SJCRH30 (cell line): ENCODE results near the gene GFPT1. TPM values are rescaled to one million over a fixed set of nuclear protein-coding genes. Genes with fewer than 3 reads are reported as not detected.

Experiments
- DNase-seq, 2 experiments: peaks; one replicate each; pipeline ENCODE4 v3.0.0-alpha.2; 2015 to 2020
- H3K27ac ChIP-seq: fragments of 250-450 bp; sonication (Bioruptor Pico); 2 replicates; pipeline ENCODE4 v1.5.1; 2020; ENCODE audit warnings: mild to moderate bottlenecking, moderate library complexity
- H3K27me3 ChIP-seq: fragments of 250-450 bp; sonication (Bioruptor Pico); 2 replicates; pipeline ENCODE4 v1.5.1; 2020; ENCODE audit warnings: mild to moderate bottlenecking, moderate library complexity
- H3K36me3 ChIP-seq: fragments of 250-450 bp; sonication (Bioruptor Pico); 2 replicates; pipeline ENCODE4 v1.5.1; 2020; ENCODE audit warnings: mild to moderate bottlenecking, moderate library complexity
- H3K4me1 ChIP-seq: fragments of 250-450 bp; sonication (Bioruptor Pico); 2 replicates; pipeline ENCODE4 v1.5.1; 2020; ENCODE audit warnings: mild to moderate bottlenecking, moderate library complexity
- H3K4me3 ChIP-seq: fragments of 250-450 bp; sonication (Bioruptor Pico); 2 replicates; pipeline ENCODE4 v1.5.1; 2020; ENCODE audit warnings: mild to moderate bottlenecking, moderate library complexity
- H3K9me3 ChIP-seq: fragments of 250-450 bp; sonication (Bioruptor Pico); replicated peaks from 2 replicates; pipeline ENCODE4 v1.5.1; 2020; ENCODE audit warnings: mild to moderate bottlenecking, moderate library complexity
- total RNA-seq: library from RNA; depleted of rRNA; stranded (reverse); fragments of >200 nt; shearing (Covaris generic); gene quantifications from 2 replicates; pipeline ENCODE4 v1.2.3, GENCODE V29; 2014

GFPT1 gene
- total RNA-seq, 1 experiment from 2014 or later = 59.9 TPM

DNA sequence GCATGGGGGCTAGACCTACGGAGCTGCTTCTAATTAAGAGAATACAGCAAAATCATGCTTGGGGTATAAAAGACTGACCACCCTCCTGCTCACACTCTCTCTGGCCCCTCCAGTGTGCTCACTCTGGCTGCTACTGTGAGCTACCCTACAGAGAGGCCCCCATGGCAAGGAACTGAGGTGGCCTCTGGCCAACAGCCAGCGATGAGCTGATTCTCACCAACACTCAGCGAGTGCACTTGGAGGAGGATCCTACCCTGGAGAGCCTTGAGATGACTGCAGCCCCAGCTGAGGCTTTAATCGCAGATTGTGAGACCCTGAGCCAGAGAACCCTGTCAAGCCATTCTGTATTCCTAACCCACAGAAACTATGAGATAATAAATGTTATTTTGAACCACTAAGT, 88.2 kb downstream of the GFPT1 start:
- H3K36me3 ChIP-seq = no peaks in the 10 kb centered on the region
- peaks cover 27% of the 10 kb centered on the region for H3K4me1 ChIP-seq
- peak; percentile 46 to 53 for DNase-seq
- peaks cover under 1% of the 10 kb centered on the region; the same call in 1 of the 2 replicates for H3K9me3 ChIP-seq
- no peaks in the 10 kb centered on the region for H3K27me3 ChIP-seq
- H3K27ac ChIP-seq = no peak overlapping the region
- no peak overlapping the region for H3K4me3 ChIP-seq

DNA sequence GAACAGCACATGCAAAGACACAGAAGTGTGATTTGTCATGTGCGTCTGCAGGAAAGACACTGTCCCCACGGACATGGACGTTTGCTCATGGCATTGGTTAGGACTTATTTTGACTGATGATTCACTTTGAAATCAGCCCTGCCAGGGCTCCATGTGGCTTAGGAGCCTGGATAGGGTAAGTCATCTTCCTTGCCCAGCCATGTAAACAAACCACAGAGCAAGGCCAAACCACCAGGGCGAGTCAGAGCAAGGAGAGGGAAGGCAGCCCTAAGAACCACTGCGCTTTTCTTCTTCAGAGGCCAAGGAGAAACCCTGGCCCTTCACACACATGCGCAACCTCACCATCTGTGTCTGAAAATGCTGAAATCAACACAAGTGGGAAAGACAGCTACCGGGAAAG, 88.8 kb downstream of the GFPT1 start:
- Histone ChIP-seq H3K36me3 (no peaks in the 10 kb centered on the region), H3K9me3 (no peaks in the 10 kb centered on the region; the same call in 1 of the 2 replicates), H3K4me1 (peaks cover 27% of the 10 kb centered on the region), H3K4me3 (no peak overlapping the region), H3K27ac (no peak overlapping the region), H3K27me3 (no peaks in the 10 kb centered on the region)
- peak; percentile 52 to 54 for DNase-seq

DNA sequence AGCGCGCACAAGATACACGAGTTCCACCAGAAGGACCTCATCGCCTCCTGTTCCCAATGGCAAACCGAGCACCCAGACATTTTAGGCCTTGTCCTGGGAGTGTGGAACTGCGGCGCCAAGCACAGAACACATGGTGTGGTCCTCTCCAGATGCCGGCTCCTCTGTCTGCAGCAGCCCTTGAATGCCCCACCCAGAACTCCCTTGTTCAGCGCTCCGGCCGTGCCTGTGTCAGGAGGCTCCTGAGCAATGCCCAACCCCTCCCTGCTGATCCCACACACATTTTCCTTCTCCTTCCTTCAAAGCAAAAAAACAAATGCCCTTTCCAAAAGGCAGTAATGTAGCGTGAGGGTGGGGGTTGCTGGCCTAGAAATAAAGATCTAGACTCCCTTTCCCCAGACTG, 89.8 kb downstream of the GFPT1 start:
- no peaks in the 10 kb centered on the region for H3K36me3 ChIP-seq
- H3K4me1 ChIP-seq = peaks cover 27% of the 10 kb centered on the region
- H3K9me3 ChIP-seq = no peaks in the 10 kb centered on the region
- no peak overlapping the region for H3K4me3 ChIP-seq
- DNase-seq = no peak
- H3K27ac ChIP-seq = no peak overlapping the region
- H3K27me3 ChIP-seq = no peaks in the 10 kb centered on the region

DNA sequence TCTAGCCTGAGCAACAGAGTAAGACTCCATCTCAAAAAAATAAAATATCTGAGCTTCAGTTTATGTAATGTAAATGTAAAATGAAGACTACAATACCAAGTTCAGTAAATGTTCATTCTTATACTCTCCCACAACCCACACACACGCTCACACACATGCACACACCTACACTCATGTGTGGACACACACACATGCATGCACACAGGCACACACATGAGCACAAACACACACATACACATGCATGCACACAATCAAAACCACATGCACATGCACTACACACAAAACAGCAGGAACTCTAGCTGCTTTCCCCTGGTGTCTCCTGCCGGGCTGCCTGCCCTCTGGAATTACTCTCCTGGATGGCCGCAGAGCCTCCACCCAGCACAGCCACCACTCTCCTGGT, 90.6 kb downstream of the GFPT1 start:
- Histone ChIP-seq H3K27ac (no peak overlapping the region), H3K4me3 (no peak overlapping the region), H3K9me3 (no peaks in the 10 kb centered on the region), H3K4me1 (peaks cover 29% of the 10 kb centered on the region), H3K27me3 (no peaks in the 10 kb centered on the region), H3K36me3 (no peaks in the 10 kb centered on the region)
- DNase-seq = no peak

DNA sequence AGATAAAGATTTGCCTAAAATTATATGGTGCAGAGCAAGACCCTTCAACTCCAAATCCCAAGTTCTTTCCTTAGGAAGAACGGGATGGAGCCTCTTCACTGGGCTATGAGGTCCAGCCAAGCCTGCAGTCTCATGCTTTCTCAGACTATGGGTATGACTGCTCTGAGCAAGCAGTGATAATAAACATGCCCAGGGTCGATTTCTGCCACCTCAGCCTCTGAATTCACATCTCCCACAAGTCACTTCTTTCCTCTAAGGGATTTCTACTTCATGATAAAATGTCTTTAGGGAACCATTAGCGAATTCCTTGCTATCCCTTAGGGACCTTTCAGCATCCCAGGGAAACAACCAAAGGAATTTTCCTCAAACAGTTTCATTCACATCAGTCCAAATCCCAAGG, 94.8 kb downstream of the GFPT1 start:
- no peaks in the 10 kb centered on the region for H3K36me3 ChIP-seq
- DNase-seq = no peak
- no peaks in the 10 kb centered on the region for H3K9me3 ChIP-seq
- no peaks in the 10 kb centered on the region for H3K27me3 ChIP-seq
- peaks cover 6% of the 10 kb centered on the region; the same call in 1 of the 2 replicates for H3K4me1 ChIP-seq
- H3K4me3 ChIP-seq = no peak overlapping the region
- H3K27ac ChIP-seq = no peak overlapping the region

DNA sequence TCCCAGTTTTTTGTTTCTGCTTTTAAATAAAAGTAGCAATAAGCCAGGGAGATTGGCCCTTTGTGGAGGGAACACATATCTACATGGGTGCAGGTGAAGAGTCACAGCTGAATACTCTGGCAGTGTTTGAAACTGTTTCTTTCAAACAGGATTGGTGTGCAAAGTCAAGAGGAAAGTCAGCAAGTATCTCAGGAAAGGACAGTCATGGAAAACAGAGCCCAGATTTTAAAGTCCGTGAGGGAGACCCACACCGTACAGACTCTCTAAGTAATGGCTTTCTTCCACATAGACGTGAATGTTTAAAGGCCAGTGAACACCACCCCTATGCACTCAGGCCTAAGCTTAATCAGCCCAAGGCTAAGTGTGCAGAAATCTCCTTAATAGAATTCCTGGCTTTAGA, 95.3 kb downstream of the GFPT1 start:
- H3K4me1 ChIP-seq = peaks cover 6% of the 10 kb centered on the region; the same call in 1 of the 2 replicates
- no peak overlapping the region for H3K4me3 ChIP-seq
- H3K27me3 ChIP-seq = no peaks in the 10 kb centered on the region
- DNase-seq = no peak
- no peak overlapping the region for H3K27ac ChIP-seq
- H3K9me3 ChIP-seq = no peaks in the 10 kb centered on the region
- H3K36me3 ChIP-seq = no peaks in the 10 kb centered on the region

DNA sequence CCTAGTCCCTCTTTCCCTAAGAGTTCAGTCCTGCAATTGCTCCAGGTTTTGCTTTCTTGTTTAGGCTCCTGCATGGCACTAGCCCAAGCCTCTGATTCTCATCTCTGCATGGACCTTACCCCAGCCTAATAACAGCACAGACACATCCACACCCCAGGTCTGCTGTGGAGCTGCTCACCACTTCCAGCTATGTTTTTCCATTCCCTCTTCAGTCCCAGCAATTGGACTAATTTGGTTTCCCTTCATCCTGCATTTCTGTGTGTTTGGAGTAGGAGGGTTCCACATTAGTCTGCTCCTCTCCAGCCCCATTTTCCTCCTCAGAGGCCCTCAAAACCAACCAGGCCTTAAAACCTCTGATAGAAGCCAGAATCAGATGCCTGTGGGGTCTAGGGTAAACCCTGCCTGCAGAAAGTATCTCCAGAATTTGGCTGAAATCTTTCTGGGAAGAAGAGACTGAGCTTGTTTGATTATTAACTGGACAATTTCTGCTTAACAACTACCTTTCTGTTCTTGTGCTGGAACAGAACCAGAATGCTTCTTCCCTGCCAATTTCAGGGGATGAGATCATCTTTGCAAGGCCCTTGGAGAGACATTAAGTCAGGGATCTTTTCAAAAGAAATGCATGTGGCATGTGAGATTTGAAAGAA, 95.9 kb downstream of the GFPT1 start:
- peaks cover 6% of the 10 kb centered on the region; the same call in 1 of the 2 replicates for H3K4me1 ChIP-seq
- H3K27ac ChIP-seq = no peak overlapping the region
- H3K4me3 ChIP-seq = no peak overlapping the region
- no peak for DNase-seq
- H3K36me3 ChIP-seq = no peaks in the 10 kb centered on the region
- H3K9me3 ChIP-seq = no peaks in the 10 kb centered on the region
- no peaks in the 10 kb centered on the region for H3K27me3 ChIP-seq

DNA sequence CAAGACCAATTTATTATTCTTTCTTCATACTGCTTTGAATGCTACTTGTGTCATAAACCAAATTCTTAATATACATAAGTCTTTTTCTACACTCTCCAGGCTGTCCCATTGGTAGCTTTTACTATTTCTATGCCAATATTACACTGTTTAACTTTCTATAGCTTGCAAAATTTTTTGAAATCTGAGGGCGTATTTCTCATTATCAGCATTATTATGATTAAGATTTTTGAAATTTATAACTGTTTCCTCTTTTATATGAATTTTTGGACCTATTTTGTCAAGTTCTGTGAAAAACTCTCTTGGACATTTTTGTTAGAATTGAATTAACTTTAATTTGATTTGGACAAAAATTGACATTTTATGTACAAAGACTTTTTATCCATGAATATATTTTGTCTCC, 98.6 kb downstream of the GFPT1 start:
- H3K27me3 ChIP-seq = no peaks in the 10 kb centered on the region
- H3K27ac ChIP-seq = no peak overlapping the region
- no peak overlapping the region for H3K4me3 ChIP-seq
- H3K4me1 ChIP-seq = peaks cover 14% of the 10 kb centered on the region
- DNase-seq = no peak
- no peaks in the 10 kb centered on the region for H3K9me3 ChIP-seq
- H3K36me3 ChIP-seq = no peaks in the 10 kb centered on the region

DNA sequence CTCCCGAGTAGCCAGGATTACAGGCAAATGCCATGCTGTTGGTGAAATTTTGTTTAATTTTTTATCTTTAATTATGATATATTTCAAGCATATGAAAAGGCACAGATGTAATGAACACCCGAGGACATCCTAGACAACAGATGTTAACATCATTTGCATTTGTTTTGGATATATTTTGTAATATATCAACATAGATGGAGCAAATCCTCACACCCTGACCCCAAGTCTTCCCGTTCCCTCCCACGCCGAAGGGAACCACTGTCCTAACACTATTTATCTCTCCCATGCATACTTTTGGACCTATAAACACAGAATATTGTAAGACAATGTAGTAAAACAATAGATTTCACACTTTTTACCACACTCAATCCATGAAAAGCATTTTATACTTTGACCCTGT, 99.5 kb downstream of the GFPT1 start:
- no peak for DNase-seq
- Histone ChIP-seq H3K9me3 (no peaks in the 10 kb centered on the region), H3K4me3 (no peak overlapping the region), H3K27me3 (no peaks in the 10 kb centered on the region), H3K27ac (no peak overlapping the region), H3K36me3 (no peaks in the 10 kb centered on the region), H3K4me1 (peaks cover 14% of the 10 kb centered on the region)

DNA sequence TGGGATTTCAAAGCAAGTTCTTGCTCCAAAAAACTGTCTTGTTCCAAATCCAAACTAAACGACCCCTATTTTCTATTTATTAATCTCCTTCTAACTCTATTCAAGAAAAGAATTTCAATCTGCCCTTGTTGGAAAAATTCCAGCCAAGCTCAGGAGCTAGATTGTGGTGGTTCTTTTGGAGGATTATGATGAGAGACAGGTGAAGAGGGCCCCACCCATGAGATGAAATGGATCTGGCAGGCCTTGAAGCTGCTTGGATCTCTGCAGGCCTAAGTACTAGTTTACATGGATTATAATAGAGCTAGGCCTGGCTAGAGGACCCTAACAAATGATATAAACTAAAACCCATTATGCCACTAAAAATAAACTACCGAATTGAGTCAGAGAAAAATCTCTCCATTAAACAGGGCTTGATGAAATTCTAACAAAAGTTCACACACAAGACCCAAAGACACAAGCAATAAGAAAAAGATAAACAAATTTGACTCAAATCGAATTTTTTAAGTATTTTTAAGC, 101.6 kb downstream of the GFPT1 start:
- H3K9me3 ChIP-seq = no peaks in the 10 kb centered on the region
- no peak overlapping the region for H3K27ac ChIP-seq
- no peaks in the 10 kb centered on the region for H3K36me3 ChIP-seq
- no peaks in the 10 kb centered on the region for H3K27me3 ChIP-seq
- peaks cover 8% of the 10 kb centered on the region for H3K4me1 ChIP-seq
- H3K4me3 ChIP-seq = no peak overlapping the region
- DNase-seq = peak in 1 of 2 experiments; percentile 49

DNA sequence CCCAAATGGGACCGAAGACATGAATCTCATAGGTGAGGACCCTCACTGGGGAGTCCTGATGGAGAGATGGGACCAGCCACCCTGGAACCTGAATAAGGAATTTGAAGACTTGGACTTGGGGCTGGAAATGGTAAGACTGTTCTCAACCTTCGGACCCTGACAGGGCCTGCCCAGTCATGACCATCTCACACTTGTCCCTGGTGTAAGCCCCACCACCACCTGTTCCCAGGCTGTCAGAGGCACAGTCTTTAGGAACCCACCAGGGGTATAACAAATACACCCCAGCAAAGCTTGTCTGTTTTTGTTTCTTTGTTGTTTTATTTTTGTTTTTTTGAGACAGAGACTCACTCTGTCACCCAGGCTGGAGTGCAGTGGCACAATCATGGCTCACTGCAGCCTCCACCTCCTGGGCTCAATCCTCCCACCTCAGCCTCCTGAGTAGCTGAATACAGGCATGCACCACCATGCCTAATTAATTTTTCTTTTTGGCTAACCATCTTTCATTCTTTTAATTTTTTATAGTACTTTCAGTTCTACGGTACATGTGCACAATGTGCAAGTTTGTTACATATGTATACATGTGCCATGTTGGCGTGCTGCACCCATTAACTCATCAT, 106.1 kb downstream of the GFPT1 start:
- Histone ChIP-seq H3K27ac (no peak overlapping the region), H3K4me3 (no peak overlapping the region), H3K36me3 (no peaks in the 10 kb centered on the region), H3K9me3 (peaks cover 6% of the 10 kb centered on the region; the same call in 1 of the 2 replicates), H3K27me3 (no peaks in the 10 kb centered on the region), H3K4me1 (peaks cover 26% of the 10 kb centered on the region)
- peak in 1 of 2 experiments; percentile 36 for DNase-seq

DNA sequence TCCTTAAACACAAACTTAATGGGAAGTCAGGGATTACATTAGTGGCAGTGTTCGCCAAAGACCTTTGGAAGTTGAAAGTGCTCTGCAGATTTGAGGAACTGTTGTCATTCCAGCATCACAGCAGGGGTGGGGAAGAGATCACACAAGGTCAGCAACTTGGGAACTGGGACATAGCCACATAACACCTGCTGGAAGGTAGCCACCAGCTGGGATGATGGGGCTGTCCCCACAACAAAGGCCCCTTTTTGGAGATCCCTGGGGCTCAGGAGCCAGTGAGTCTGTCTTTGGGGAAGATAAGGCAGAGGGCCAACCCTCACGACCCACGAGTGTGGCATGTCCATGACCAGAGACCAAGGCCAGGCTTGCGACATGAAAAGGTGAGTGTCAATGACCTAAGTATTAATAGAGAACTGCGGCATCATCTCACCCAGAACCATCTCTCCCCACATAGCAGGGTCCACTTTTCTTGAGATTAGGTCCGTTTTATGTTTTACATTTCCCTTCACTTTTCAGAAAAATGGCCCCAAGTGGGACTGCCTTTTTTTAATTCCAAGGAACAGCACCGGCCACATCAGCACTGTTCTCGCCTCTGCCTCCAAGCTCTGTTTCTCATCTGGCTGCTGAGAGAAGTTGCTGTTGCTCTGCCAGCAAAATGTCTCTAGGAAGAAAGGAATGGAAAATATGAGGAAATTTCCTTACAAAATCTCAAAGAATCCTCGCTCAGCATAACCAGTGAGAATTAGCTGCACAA, 106.9 kb downstream of the GFPT1 start:
- Histone ChIP-seq H3K9me3 (peaks cover 6% of the 10 kb centered on the region; the same call in 1 of the 2 replicates), H3K27me3 (no peaks in the 10 kb centered on the region), H3K4me1 (peaks cover 19% of the 10 kb centered on the region), H3K27ac (no peak overlapping the region), H3K4me3 (no peak overlapping the region), H3K36me3 (no peaks in the 10 kb centered on the region)
- peak; percentile 28 to 32 for DNase-seq

DNA sequence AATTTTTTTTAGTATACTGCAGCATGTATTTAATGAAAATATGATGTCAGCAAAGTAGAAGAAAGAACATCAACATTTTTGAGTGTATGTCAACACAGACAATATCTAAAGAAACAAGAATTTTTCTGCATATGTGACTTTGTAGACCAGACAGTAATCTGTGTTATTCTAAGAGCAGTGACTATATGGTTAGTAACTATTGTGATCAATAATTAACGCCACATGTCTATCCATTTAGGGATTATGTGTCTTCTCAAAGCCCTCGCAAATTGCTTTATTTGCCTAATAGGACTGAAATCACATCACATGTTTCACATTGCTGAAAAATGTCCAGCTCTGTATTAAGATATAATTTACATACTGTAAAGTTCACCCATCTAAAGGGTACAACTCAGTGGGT, 107.8 kb downstream of the GFPT1 start:
- Histone ChIP-seq H3K4me3 (no peak overlapping the region), H3K27ac (no peak overlapping the region), H3K27me3 (no peaks in the 10 kb centered on the region), H3K4me1 (peaks cover 19% of the 10 kb centered on the region), H3K36me3 (no peaks in the 10 kb centered on the region), H3K9me3 (peaks cover 6% of the 10 kb centered on the region; the same call in 1 of the 2 replicates)
- DNase-seq = no peak

DNA sequence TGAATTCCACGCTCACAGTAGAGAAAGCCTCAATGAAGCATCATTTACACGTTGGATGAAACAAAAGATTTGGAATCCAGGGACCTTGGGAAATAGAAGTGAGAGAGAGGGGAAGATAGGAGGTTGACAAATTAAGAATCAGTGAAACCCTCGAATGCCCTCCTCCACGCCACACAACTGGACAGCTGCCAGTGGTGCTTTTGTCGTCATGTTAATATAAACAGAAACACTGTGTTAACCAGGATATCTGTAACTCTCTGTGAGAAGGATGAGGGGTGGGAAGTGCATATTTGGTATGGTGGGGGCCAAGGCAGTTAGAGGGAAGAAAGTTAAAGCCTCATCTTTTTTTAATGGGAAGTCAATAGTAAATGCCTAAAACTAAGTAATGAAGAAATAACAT, 108.7 kb downstream of the GFPT1 start:
- no peak overlapping the region for H3K4me3 ChIP-seq
- H3K27ac ChIP-seq = no peak overlapping the region
- H3K27me3 ChIP-seq = no peaks in the 10 kb centered on the region
- H3K4me1 ChIP-seq = peaks cover 19% of the 10 kb centered on the region
- peaks cover 6% of the 10 kb centered on the region; the same call in 1 of the 2 replicates for H3K9me3 ChIP-seq
- DNase-seq = peak; percentile 54 to 64
- no peaks in the 10 kb centered on the region for H3K36me3 ChIP-seq

DNA sequence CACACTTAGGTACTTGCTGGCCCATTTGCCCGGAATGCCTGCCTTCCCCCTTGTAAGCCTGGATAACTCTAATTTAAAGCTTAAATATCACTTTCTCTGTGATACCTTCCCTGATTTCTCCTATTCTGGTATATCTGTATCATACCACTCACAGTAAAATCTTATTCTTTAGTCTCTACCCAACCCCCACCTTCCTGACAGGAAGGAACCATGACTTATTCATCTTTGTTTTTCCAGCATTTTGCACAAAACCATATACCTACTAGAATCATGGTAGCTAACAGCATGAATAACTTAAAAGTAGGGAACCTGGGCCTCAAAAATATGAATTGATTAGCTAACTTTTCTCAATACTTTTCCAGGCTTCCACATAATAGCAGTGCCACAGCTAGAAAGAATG, 111.5 kb downstream of the GFPT1 start:
- H3K4me3 ChIP-seq = no peak overlapping the region
- no peaks in the 10 kb centered on the region for H3K27me3 ChIP-seq
- H3K9me3 ChIP-seq = peaks cover 6% of the 10 kb centered on the region; the same call in 1 of the 2 replicates
- H3K27ac ChIP-seq = no peak overlapping the region
- no peaks in the 10 kb centered on the region for H3K36me3 ChIP-seq
- H3K4me1 ChIP-seq = peaks cover 19% of the 10 kb centered on the region
- no peak for DNase-seq
